Pancreas (tissue), 10 donors: ENCODE measurements around the gene RAPGEF3. TPM values are rescaled to one million over a fixed set of nuclear protein-coding genes. Genes with fewer than 3 reads are reported as not detected.

ENCODE experiments used
- ATAC-seq, 4 donors: fragments of 200-7000 bp; cut with Tn5 transposase; one replicate each; pipeline versions ENCODE4 v1.8.0 to v1.9.1; 2020; ENCODE audit warnings: mild to moderate bottlenecking in 4 of 4, moderate library complexity in 4 of 4
- DNase-seq, 6 donors: peaks; one replicate each; pipeline ENCODE4 v3.0.0-alpha.2; 2020
- FAIRE-seq: peaks from 2 replicates; lab custom pipeline; 2012; peaks lifted over from hg19 to GRCh38; lab: Jason Lieb, UNC
- H3K27ac ChIP-seq, 4 donors: fragments of 200-600 bp; sonication (generic); 1 replicate in 3 of 4; 2 replicates in 1 of 4; pipeline versions ENCODE4 v1.5.0 to v1.8.0; 2020
- H3K27me3 ChIP-seq, 4 donors: fragments of 200-600 bp; one replicate each; pipeline ENCODE4 v1.8.0; 2021
- H3K36me3 ChIP-seq, 3 donors: fragments of 200-600 bp; sonication (generic) in 1 of 3; one replicate each; pipeline versions ENCODE4 v1.5.0 to v1.8.0; 2020 to 2021
- H3K4me1 ChIP-seq, 3 donors: fragments of 200-600 bp; one replicate each; pipeline ENCODE4 v1.8.0; 2021
- H3K4me3 ChIP-seq, 4 donors: fragments of 200-600 bp; sonication (generic) in 2 of 4; one replicate each; pipeline versions ENCODE4 v1.5.0 to v1.8.0; 2020 to 2021
- H3K9me3 ChIP-seq, 4 donors: fragments of 200-600 bp; one replicate each; pipeline ENCODE4 v1.8.0; 2021
- WGBS, 2 donors: extraction: QIAGEN DNeasy Blood & Tissue Kit; methylation state at CpG; one replicate each; pipeline ENCODE4 v1.1.7; 2013; 5-methylcytosine and 5-hydroxymethylcytosine counted together
- intact Hi-C, 3 donors: fragments of 100-400 bp; cut with DNase I; formaldehyde crosslinking; loops; one replicate each; pipeline versions ENCODE4 v1.11.1 to v1.14.2; 2022
- polyA plus RNA-seq, 2 donors: library from polyadenylated mRNA; stranded (reverse); fragments of 200-250 nt; gene quantifications; one replicate each; pipeline ENCODE4 v1.2.3, GENCODE V29; 2013
- total RNA-seq, 6 donors: library from RNA; stranded (reverse); fragmentation: NEBNext Ultra II Directional in 4 of 6; extraction: Animal tissue kit (Norgen Biotek cat#: 25700) in 4 of 6; gene quantifications; one replicate each; pipeline versions ENCODE4 v1.2.1 to v1.2.4, GENCODE V29; 2021 to 2023
- TF ChIP-seq, protein P1 (sequence below), 4 donors: fragments of 200-600 bp; sonication (generic) in 3 of 4; IDR thresholded peaks; one replicate each; pipeline versions ENCODE4 v1.5.0 to v1.8.0; 2021; ENCODE audit warnings: antibody characterized with exemption in 4 of 4
- donor health status: healthy with polysubstance abuse.
- donor health status: DM: no; HTN: no; CAD: no; lungs with moderate emphysema.
- donor health status: DM: no; HTN: no; CAD: no.
- donor health status: control.
- donor health status: control.
- donor health status: Bipolar disorder and iron deficiency.
- donor health status: DM: yes; HTN: yes; CAD: no.
- donor health status: DM: no; HTN: no; CAD: no.
- donor health status: DM: no; HTN: no; CAD: no.
- donor health status: DM: yes; HTN: yes; CAD: no.

The RAPGEF3 gene
- total and polyA plus RNA-seq, 8 donors = 2.5 to 54.4 (median 5.5) TPM

DNA sequence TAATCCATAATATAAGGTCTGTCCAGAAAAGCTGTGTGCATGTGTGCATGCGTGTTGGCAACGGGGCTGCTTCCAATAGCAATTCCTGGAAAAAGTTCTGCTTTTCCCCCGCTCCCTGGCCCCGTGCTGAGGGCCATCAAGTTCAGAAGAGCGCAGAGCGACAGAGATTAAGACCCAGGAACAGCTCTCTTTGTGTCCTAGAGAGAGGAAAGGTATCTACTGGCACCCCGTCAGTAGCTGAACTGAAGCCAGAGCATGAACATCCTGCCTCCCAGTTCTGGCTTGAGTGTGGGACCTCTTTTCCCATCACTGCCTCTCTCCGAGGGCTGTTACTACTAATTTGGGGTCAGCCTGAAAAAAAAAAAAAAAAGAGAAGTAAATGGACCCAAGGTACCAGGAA lies 45.5 kb upstream of the RAPGEF3 start:
- H3K9me3 ChIP-seq = no peaks in the 10 kb centered on the region
- H3K4me1 ChIP-seq = peaks cover 0 to 41% (median 0%) of the 10 kb centered on the region in 3 donors
- H3K4me3 ChIP-seq = no peak overlapping the region
- FAIRE-seq (no peak), ATAC-seq (no peak), DNase-seq (no peak)
- no peaks in the 10 kb centered on the region for H3K36me3 ChIP-seq
- H3K27me3 ChIP-seq = no peaks in the 10 kb centered on the region
- TF ChIP-seq, protein P1, sequence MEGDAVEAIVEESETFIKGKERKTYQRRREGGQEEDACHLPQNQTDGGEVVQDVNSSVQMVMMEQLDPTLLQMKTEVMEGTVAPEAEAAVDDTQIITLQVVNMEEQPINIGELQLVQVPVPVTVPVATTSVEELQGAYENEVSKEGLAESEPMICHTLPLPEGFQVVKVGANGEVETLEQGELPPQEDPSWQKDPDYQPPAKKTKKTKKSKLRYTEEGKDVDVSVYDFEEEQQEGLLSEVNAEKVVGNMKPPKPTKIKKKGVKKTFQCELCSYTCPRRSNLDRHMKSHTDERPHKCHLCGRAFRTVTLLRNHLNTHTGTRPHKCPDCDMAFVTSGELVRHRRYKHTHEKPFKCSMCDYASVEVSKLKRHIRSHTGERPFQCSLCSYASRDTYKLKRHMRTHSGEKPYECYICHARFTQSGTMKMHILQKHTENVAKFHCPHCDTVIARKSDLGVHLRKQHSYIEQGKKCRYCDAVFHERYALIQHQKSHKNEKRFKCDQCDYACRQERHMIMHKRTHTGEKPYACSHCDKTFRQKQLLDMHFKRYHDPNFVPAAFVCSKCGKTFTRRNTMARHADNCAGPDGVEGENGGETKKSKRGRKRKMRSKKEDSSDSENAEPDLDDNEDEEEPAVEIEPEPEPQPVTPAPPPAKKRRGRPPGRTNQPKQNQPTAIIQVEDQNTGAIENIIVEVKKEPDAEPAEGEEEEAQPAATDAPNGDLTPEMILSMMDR (IDR thresholded peaks at IDR 0.05) = no peak
- 82 to 88% methylated on average over 8 of the region's 8 CpGs for WGBS, 2 donors
- intact Hi-C loops = no loop called here
- H3K27ac ChIP-seq = no peak overlapping the region

DNA sequence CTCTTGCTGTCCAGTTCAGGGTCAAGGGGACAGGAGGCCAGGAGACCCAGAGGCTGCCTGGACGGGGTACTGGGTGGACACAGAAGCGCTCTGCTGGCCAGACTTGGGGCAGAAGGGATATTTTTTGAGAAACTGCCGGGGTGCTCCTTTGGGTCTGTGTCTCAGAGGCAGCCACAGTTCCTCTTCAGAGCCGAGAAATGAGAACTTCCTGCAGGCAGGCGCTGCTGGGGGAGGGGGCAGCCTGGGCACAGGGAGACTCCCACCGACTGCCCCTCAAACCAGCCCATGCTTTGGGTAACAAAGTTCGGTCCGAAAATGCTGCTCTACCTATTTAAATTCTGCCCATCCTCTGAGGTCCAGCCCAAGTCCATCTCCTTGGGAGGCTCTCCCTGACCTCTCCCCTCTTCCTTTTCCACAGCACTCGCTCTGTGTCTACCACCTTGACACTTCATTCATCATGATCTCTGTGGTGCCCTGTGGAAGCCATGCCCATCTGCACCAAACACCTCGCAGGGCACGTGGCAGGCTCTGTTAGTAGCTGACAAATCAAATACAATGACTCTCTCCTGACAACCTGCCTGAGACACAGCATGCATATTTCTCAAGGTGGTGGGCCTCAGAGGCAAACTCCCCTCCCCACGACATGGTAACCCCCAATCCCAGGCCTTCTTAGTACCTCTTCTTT lies 44.7 kb upstream of the RAPGEF3 start:
- H3K9me3 ChIP-seq = no peaks in the 10 kb centered on the region
- H3K36me3 ChIP-seq = no peaks in the 10 kb centered on the region
- intact Hi-C loops = no loop called here
- TF ChIP-seq, protein P1 (IDR thresholded peaks at IDR 0.05) = no peak
- H3K27me3 ChIP-seq = no peaks in the 10 kb centered on the region
- H3K4me1 ChIP-seq = peaks cover 0 to 40% (median 0%) of the 10 kb centered on the region in 3 donors
- FAIRE-seq (no peak), DNase-seq (no peak), ATAC-seq (no peak)
- peak overlapping the region in 3 of 4 donors; percentile 56 to 81 (median 78) for H3K27ac ChIP-seq
- WGBS, 2 donors = 75% methylated on average over 12 of the region's 12 CpGs
- H3K4me3 ChIP-seq = no peak overlapping the region

DNA sequence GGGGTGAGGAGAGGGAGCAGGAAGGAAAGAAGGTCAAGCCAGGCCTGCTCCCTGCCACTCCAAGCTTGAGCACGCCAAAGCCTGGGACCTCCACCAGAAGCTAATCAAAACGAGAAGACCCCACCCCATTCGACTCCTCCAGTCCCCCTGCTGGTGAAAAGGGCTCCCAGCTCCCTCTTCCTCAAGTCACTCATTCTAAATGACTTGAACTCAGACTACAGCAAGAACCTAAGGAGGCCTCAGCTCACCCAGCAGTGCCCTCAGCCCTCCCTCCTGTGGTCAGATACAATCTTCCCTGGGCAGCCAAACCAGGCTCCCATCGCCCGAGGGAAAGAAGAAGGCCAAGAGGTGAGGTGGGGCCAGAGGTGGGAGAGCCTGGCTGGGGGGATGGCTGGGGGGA lies 43.6 kb upstream of the RAPGEF3 start:
- ATAC-seq (peak in 1 of 4 donors; percentile 5), DNase-seq (no peak), FAIRE-seq (no peak)
- TF ChIP-seq, protein P1 (IDR thresholded peaks at IDR 0.05) = no peak
- 46 to 52% methylated on average over 5 of the region's 5 CpGs for WGBS, 2 donors
- Histone ChIP-seq H3K4me1 (peaks cover 0 to 32% (median 0%) of the 10 kb centered on the region in 3 donors), H3K27me3 (no peaks in the 10 kb centered on the region), H3K27ac (peak overlapping the region; percentile 46 to 81 (median 67)), H3K9me3 (no peaks in the 10 kb centered on the region), H3K36me3 (no peaks in the 10 kb centered on the region), H3K4me3 (no peak overlapping the region)
- intact Hi-C loops = no loop called here

DNA sequence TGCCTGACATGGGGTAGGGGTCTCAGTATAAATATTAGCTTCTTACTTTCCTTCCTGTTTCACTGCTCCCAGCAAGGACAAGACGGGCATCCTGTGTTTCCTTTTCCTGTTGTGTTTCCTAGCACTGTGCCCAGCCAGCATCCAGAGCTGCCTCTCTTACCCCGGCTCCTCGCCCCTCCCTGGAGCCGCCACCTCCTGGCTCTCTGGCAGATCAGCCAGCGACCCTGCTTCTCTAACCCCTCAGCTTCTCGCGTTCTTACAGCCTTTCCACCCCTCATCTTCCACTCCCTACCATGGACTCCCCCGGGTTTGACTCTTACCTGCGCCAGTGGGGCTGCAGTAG lies 43.2 kb upstream of the RAPGEF3 start:
- FAIRE-seq (no peak), ATAC-seq (peak in 2 of 4 donors; percentile 3 to 23), DNase-seq (no peak)
- H3K36me3 ChIP-seq = no peaks in the 10 kb centered on the region
- H3K4me1 ChIP-seq = peaks cover 0 to 27% (median 0%) of the 10 kb centered on the region in 3 donors
- TF ChIP-seq, protein P1 (IDR thresholded peaks at IDR 0.05) = no peak
- no peaks in the 10 kb centered on the region for H3K27me3 ChIP-seq
- intact Hi-C loops = no loop called here
- H3K4me3 ChIP-seq = no peak overlapping the region
- H3K9me3 ChIP-seq = no peaks in the 10 kb centered on the region
- peak overlapping the region; percentile 46 to 81 (median 67) for H3K27ac ChIP-seq
- 62 to 68% methylated on average over 9 of the region's 9 CpGs for WGBS, 2 donors
